ENCODE measurements around the gene GPR68. TPM values are rescaled to one million over a fixed set of nuclear protein-coding genes. Genes with fewer than 3 reads are reported as not detected.

The GPR68 gene
- total RNA-seq, 2 donors from 2014 or later = 0.26 TPM; not detected in 1

- ATAC-seq (no peak), DNase-seq (no peak)
- 46 to 51% methylated on average over 8 of the region's 8 CpGs for WGBS, 2 donors
- Histone ChIP-seq H3K36me3 (replicated peaks in 1 of 2; ENCODE audit: insufficient read depth in 1 of 2, low read depth in 2 of 2) (no peaks in the 10 kb centered on the region), H3K27me3 (no peaks in the 10 kb centered on the region), H3K4me3 (no peak overlapping the region), H3K27ac (no peak overlapping the region), H3K9me3 (no peaks in the 10 kb centered on the region), H3K4me1 (peaks cover 12% of the 10 kb centered on the region)
- TF ChIP-seq CTCF (IDR thresholded peaks at IDR 0.05) = no peak
- TF ChIP-seq POLR2A (IDR thresholded peaks at IDR 0.05) = no peak
- intact Hi-C loops (cut with DNase I) = no loop called here
Observed at GRCh38 chr14:91257328-91258010, 13.0 kb upstream of the GPR68 start.

- Histone ChIP-seq H3K27ac (no peak overlapping the region), H3K9me3 (no peaks in the 10 kb centered on the region), H3K27me3 (no peaks in the 10 kb centered on the region), H3K4me1 (peaks cover 13% of the 10 kb centered on the region), H3K36me3 (replicated peaks in 1 of 2; ENCODE audit: insufficient read depth in 1 of 2, low read depth in 2 of 2) (no peaks in the 10 kb centered on the region), H3K4me3 (no peak overlapping the region)
- no peak for TF ChIP-seq CTCF (IDR thresholded peaks at IDR 0.05)
- TF ChIP-seq POLR2A (IDR thresholded peaks at IDR 0.05) = no peak
- WGBS, 2 donors = 68 to 73% methylated on average over 1 of the region's 1 CpG
- ATAC-seq = no peak
- intact Hi-C loops (cut with DNase I) = no loop called here
- DNase-seq = no peak
Observed at GRCh38 chr14:91256661-91257060, 12.2 kb upstream of the GPR68 start.

- Histone ChIP-seq H3K9me3 (no peaks in the 10 kb centered on the region), H3K4me1 (peaks cover 13% of the 10 kb centered on the region), H3K36me3 (replicated peaks in 1 of 2; ENCODE audit: insufficient read depth in 1 of 2, low read depth in 2 of 2) (no peaks in the 10 kb centered on the region), H3K4me3 (no peak overlapping the region), H3K27ac (no peak overlapping the region), H3K27me3 (no peaks in the 10 kb centered on the region)
- ATAC-seq = no peak
- TF ChIP-seq CTCF (IDR thresholded peaks at IDR 0.05) (no peak), POLR2A (IDR thresholded peaks at IDR 0.05) (no peak)
- WGBS, 2 donors = 70 to 75% methylated on average over 9 of the region's 9 CpGs
- DNase-seq = no peak
- intact Hi-C loops (cut with DNase I) = no loop called here
Observed at GRCh38 chr14:91255026-91255695, 10.7 kb upstream of the GPR68 start.

GRCh38 chr14:91254461-91254860, 10.0 kb upstream of the GPR68 start:
- H3K4me1 ChIP-seq = peaks cover 13% of the 10 kb centered on the region
- 64 to 91% methylated on average over 3 of the region's 3 CpGs for WGBS, 2 donors

More at GRCh38 chr14:91254461-91254860, 10.0 kb upstream of the GPR68 start:
- Histone ChIP-seq H3K9me3 (no peaks in the 10 kb centered on the region), H3K27me3 (no peaks in the 10 kb centered on the region), H3K4me3 (no peak overlapping the region), H3K36me3 (replicated peaks in 1 of 2; ENCODE audit: insufficient read depth in 1 of 2, low read depth in 2 of 2) (no peaks in the 10 kb centered on the region), H3K27ac (no peak overlapping the region)
- TF ChIP-seq POLR2A (IDR thresholded peaks at IDR 0.05) (no peak), CTCF (IDR thresholded peaks at IDR 0.05) (no peak)
- DNase-seq (no peak), ATAC-seq (no peak)
- intact Hi-C loops (cut with DNase I) = no loop called here

All from body of pancreas (tissue), 4 donors.